Measurements from ENCODE around the gene CKAP2. TPM values are rescaled to one million over a fixed set of nuclear protein-coding genes. Genes with fewer than 3 reads are reported as not detected.

Gene CKAP2
- total RNA-seq, 4 donors from 2014 or later: 0.26 to 35.9 (median 11.2) TPM

DNA sequence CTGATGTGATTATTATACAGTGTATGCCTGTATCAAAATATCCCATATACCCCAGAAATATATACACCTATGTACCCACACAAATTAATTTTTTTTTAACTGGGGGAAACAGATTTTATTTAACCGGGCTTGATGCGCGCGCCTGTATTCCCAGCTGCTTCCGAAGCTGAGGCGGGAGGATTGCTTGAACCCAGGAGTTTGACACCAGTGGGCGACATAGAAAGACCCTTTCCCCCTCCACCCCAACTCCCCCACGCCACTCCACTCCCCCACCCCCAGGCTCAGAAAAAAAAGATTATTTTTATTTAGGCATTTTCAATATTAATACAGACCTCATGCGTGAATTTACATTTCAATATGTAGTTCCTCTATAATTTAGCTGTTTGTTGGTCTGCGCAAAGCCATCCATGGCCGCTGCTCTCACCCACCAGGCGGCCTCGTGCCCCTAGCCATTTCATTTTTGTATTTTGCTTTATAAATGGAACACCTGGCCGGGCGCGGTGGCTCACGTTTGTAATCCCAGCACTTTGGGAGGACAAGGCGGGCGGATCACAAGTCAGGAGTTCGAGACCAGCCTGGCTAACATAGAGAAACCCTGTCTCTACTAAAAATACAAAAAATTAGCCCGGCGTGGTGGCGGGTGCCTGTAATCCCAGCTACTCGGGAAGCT lies 4.0 kb upstream of the CKAP2 start:
- intact Hi-C loops (cut with DNase I; ENCODE audit: low total_unique reads): no loop called here

DNA sequence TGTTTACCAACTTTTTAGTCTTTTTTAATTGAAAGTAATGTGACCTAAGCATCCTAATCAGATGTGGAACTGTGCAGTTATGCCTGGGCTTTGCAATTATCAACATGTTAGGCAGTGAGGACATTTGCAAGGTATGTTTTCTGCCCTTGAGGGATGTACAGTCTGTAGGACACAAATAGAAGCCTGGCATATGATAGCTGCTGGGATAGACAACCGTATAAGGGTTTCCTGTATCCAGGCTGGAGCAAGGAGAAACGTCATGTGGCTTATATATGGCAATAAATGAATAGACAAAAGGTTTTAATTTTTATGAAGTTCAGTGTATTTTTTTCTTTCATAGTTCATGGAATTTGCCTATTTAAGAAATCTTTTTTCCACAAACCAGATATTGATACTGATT lies 2.8 kb upstream of the CKAP2 start:
- no peak for DNase-seq
- no peaks in the 10 kb centered on the region for H3K9me3 ChIP-seq
- no peaks in the 10 kb centered on the region for H3K4me1 ChIP-seq
- H3K27ac ChIP-seq: no peak overlapping the region
- intact Hi-C loops (cut with DNase I; ENCODE audit: low total_unique reads): no loop called here
- no peaks in the 10 kb centered on the region for H3K36me3 ChIP-seq
- no peaks in the 10 kb centered on the region for H3K27me3 ChIP-seq
- no peak overlapping the region for H3K4me3 ChIP-seq
- no peak for TF ChIP-seq POLR2A (IDR thresholded peaks at IDR 0.05)
- TF ChIP-seq, protein P1, sequence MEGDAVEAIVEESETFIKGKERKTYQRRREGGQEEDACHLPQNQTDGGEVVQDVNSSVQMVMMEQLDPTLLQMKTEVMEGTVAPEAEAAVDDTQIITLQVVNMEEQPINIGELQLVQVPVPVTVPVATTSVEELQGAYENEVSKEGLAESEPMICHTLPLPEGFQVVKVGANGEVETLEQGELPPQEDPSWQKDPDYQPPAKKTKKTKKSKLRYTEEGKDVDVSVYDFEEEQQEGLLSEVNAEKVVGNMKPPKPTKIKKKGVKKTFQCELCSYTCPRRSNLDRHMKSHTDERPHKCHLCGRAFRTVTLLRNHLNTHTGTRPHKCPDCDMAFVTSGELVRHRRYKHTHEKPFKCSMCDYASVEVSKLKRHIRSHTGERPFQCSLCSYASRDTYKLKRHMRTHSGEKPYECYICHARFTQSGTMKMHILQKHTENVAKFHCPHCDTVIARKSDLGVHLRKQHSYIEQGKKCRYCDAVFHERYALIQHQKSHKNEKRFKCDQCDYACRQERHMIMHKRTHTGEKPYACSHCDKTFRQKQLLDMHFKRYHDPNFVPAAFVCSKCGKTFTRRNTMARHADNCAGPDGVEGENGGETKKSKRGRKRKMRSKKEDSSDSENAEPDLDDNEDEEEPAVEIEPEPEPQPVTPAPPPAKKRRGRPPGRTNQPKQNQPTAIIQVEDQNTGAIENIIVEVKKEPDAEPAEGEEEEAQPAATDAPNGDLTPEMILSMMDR (IDR thresholded peaks at IDR 0.05): no peak

More for the DNA sequence above, 4.0 kb upstream of the CKAP2 start:
- no peak for TF ChIP-seq POLR2A (IDR thresholded peaks at IDR 0.05)
- TF ChIP-seq, protein P1 (IDR thresholded peaks at IDR 0.05): no peak
- H3K4me3 ChIP-seq: no peak overlapping the region
- H3K27ac ChIP-seq: peak overlapping the region in 1 of 2 donors; percentile 94
- DNase-seq: no peak
- H3K36me3 ChIP-seq: no peaks in the 10 kb centered on the region
- no peaks in the 10 kb centered on the region for H3K9me3 ChIP-seq
- H3K4me1 ChIP-seq: no peaks in the 10 kb centered on the region
- no peaks in the 10 kb centered on the region for H3K27me3 ChIP-seq

DNA sequence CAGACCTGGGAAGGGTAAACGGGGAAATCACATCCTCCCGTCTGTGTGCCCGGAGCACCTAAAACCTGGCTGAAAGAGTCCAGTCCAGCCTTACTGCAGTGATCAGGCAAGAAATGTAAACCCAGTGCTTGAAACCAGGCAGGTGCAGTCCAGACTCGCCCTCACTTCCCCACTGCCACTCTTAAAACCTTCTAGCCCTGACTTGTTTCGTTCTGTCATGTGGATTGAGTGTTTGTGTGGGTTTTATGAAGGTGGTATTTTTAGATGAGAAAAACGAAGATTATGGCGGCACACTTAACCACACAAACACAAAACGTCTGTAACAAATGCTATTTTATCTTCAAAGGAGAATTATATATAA lies 839 bp upstream of the CKAP2 start:
- DNase-seq: no peak
- H3K36me3 ChIP-seq: no peaks in the 10 kb centered on the region
- no peaks in the 10 kb centered on the region for H3K4me1 ChIP-seq
- intact Hi-C loops (cut with DNase I; ENCODE audit: low total_unique reads): no loop called here
- TF ChIP-seq, protein P1 (IDR thresholded peaks at IDR 0.05): no peak
- no peak for TF ChIP-seq POLR2A (IDR thresholded peaks at IDR 0.05)
- H3K27ac ChIP-seq: peak overlapping the region; percentile 84 to 93
- H3K4me3 ChIP-seq: peak overlapping the region; percentile 75 to 76
- no peaks in the 10 kb centered on the region for H3K9me3 ChIP-seq
- no peaks in the 10 kb centered on the region for H3K27me3 ChIP-seq

GRCh38 chr13:52455677-52456041 lies 381 bp downstream of the CKAP2 start:
- TF ChIP-seq, protein P1 (IDR thresholded peaks at IDR 0.05): no peak
- TF ChIP-seq POLR2A (IDR thresholded peaks at IDR 0.05): no peak
- Histone ChIP-seq H3K9me3 (no peaks in the 10 kb centered on the region), H3K4me3 (peak overlapping the region; percentile 75 to 76), H3K27me3 (no peaks in the 10 kb centered on the region), H3K27ac (peak overlapping the region; percentile 84 to 93), H3K36me3 (no peaks in the 10 kb centered on the region), H3K4me1 (no peaks in the 10 kb centered on the region)
- intact Hi-C loops (cut with DNase I; ENCODE audit: low total_unique reads): no loop called here
- DNase-seq: peak; percentile 50 to 63

DNA sequence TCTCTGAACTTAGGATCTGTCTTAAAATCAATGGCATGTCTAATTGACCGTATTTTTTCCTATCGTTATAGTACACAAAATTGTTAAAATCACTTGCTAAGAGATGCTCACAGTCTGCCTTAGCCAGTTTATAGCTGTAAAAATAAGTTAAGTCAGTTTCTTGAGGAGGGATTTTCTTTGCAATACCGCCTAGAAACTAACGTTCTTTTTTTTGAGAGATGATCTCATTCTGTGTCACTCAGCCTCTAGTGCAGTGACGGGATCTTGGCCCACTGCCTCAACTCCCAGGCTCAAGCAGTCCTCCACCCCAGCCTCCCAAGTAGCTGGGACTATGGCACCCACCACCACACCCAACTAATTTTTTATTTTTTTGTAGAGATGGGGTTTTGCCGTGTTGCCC lies 4.4 kb downstream of the CKAP2 start:
- H3K36me3 ChIP-seq: no peaks in the 10 kb centered on the region
- TF ChIP-seq POLR2A (IDR thresholded peaks at IDR 0.05): no peak
- TF ChIP-seq, protein P1 (IDR thresholded peaks at IDR 0.05): no peak
- intact Hi-C loops (cut with DNase I; ENCODE audit: low total_unique reads): no loop called here
- no peak overlapping the region for H3K27ac ChIP-seq
- no peaks in the 10 kb centered on the region for H3K9me3 ChIP-seq
- H3K4me3 ChIP-seq: no peak overlapping the region
- no peak for DNase-seq
- no peaks in the 10 kb centered on the region for H3K27me3 ChIP-seq
- no peaks in the 10 kb centered on the region for H3K4me1 ChIP-seq
